HG03565 (cell line): ENCODE results near the gene CSDE1.
"Not testable (repeated sequence)": the region's sequence is repeated elsewhere in the genome, so short reads cannot be mapped to it uniquely, and the experiment has no call there.

Experiments
- ATAC-seq: cut with Tn5 transposase; IDR thresholded peaks from one replicate; pipeline ENCODE4 v1.9.1; 2021; ENCODE audit warnings: mild to moderate bottlenecking, moderate library complexity; ENCODE audit not compliant: unreplicated experiment

The CSDE1 gene

DNA sequence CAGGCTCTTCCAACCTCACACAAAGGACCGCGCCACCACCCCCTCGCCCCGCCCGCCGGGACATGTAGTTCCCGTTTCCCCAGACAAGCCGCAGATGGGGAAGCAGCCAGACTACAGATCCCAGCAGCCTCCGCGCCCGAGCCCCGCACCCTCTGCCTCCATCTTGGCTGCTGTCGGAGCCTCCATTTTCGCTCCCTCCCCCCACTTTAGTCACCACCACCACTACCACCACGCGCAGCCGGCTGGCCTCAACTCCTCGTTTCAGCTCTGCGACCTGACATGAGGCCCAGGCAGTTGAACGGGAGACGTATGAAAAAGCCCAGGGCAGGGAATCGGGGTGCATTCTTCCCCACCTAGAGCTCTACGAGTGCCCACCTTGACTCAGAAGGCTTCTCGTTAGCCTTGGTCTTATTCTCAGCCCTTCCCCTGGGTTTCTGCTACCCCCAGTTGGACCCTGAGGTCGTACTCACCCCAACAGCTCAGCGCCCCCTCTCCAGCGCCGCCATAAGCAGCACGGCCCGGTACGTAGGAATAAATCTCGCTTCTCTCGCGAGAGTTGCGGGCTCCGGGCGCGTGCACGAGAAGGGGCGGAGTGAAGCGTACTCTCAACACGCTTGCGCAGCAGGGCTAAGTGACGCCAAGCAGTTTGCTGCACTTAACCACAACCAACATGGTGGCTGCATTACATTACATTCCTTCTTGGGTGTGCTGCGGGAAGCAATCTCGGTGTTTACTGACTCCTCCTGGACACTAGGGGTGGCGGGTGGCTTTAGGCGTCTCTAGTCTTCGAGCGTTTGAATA is at the start of gene CSDE1:
TSS of gene CSDE1 (minus strand) at position 530 of the 801 bp plus-strand sequence. CDS start 18,094 bp downstream, outside the sequence.
- peak; percentile 67 for ATAC-seq

DNA sequence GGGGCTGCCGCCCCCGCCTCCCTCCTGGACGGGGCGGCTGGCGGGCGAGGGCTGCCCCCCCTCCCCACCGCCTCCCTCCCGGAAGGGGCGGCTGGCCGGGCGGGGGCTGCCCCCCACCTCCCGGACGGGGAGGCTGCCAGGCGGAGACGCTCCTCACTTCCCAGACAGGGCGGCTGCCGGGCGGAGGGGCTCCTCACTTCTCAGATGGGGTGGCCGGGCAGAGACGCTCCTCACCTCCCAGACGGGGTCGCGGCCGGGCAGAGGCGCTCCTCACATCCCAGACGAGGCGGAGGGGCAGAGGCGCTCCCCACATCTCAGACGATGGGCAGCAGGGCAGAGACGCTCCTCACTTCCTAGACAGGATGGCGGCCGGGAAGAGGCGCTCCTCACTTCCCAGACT is 46.7 kb upstream of the CSDE1 start:
- not testable (repeated sequence) for ATAC-seq

DNA sequence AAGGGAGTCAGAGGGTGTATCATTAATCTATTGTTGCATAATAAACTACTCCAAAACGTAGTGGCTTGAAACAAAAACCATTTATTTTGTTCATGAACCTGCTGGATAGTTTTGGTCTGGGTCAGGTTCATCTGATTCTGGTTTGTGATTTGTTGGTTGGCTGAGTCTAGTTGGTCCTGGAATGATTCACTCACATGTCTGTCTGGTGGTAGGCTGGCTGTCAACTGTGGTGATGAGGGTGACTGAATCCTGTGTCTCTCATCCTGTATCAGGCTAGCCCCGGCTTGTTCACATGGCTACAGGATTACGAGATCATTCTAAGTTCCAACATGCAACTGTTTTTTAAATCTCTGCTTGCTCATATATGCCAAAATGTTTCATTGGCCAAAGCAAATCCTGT is 45.2 kb upstream of the CSDE1 start:
- peak; percentile 65 for ATAC-seq

DNA sequence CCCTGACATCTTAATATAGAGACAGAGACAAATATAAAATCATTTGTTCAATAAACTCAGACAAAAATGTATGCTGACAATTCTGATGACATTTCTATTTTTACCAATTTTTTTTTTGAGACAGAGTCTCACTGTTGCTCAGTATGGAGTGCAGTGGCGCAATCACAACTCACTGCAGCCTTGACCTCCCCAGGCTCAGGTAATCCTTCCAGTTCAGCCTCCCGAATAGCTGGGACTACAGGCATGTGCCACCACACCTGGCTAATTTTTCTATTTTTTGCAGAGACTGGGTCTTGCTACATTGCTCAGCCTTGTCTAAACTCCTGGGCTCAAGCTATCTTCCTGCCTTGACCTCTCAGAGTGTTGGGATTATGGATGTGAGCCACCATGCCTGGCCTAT is 36.3 kb upstream of the CSDE1 start:
- no peak for ATAC-seq

DNA sequence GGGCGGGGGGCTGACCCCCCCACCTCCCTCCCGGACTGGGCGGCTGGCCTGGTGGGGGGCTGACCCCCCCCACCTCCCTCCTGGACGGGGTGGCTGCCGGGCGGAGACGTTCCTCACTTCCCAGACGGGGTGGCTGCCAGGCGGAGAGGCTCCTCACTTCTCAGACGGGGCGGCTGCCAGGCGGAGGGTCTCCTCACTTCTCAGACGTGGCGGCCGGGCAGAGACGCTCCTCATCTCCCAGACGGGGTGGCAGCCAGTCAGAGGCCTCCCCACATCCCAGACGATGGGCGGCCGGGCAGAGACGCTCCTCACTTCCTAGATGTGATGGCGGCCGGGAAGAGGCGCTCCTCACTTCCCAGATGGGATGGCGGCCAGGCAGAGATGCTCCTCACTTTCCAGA is 32.8 kb upstream of the CSDE1 start:
- not testable (repeated sequence) for ATAC-seq

DNA sequence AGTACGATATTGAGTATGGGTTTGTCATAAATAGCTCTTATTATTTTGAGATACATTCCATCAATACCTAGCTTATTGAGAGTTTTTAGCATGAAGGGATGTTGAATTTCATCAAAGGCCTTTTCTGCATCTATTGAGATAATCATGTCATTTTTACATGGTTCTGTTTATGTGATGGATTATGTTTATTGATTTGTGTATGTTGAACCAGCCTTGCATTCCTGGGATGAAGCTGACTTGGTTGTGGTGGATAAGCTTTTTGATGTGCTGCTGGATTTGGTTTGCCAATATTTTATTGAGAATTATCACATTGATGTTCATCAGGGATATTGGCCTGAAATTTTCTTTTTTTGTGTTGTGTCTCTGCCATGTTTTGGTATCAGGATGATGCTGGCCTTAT is 28.7 kb upstream of the CSDE1 start:
- ATAC-seq: not testable (repeated sequence)

DNA sequence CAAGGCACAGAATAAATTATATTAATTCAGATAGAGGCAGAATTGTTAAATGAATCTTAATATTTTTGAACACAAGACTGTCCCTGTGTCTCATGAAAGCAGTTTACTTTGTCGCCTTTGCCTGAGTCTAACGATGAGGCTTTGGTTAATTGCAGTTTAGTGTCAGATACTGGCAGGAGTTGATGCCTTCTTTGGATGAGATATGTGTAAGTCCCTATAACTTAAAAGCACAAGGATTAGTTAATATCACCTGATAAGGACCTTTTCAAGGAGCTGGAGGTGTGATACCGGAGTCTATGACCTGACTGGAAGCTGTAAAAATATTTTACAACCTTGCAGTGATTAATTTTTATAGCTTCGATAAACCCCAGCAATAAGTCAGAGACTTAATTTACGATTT is 24.7 kb upstream of the CSDE1 start:
- ATAC-seq: no peak

DNA sequence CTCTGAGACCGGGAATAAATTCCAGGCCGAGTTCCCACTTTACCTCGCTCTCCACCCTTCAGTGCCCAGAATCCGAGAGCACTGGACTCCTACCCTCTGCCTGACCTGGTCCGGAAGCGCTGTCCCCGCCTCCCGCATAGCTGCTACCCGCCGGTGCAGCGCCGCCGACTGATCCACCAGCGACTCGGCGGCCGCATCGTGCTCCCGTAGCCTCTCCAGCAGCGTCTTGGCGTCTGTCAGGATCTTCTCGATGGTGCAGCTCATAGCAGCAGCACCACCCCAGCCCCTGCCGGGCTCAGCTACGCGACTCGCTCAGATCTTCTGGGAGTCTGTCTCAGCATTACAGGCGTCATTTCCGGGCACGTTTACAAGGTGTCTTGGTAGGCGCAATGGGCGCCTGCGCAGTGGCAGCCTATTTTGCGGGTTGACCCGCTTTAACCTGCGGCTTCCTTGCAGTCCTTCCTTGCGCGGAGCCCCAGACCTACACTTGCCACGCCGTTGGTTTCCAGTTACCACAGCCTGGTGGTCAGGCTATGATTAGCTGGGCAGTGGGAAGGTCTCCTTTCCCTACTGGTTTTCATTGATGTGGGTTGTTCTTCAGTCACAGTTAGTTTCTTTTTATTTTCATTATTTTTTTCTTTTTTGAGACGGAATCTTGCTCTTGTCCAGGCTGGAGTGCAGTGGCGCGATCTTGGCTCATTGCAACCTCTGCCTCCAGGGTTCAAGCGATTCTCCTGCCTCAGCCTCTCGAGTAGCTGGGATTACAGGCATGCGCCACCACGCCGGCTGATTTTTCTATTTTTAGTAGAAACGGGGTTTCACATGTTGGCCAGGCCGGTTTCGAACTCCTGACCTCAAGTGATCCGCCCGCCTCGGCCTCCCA is 22.8 kb upstream of the CSDE1 start, which contains the start of gene SIKE1:
TSS of gene SIKE1 (minus strand) at position 342 of the 883 bp plus-strand sequence. CDS start at position 264, 78 bp downstream.
- peak; percentile 99 for ATAC-seq

DNA sequence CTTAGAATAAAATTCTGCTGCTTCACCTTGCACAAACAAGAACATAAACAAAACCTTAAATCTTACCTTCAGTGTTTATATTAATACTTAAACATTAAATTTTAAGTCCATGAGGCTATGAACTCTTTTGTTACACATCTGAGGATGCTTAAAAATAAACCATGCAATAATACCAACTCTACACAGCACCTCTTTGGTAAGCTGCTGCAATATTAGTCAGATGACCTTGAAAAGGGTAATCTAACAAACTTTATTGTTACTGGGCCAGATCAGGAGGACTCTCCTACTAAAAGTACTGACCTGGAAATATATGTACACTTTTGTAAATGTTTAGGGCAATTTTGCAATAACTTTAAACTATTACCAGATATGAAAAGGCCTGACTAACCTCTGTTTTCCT is 21.9 kb upstream of the CSDE1 start:
- no peak for ATAC-seq

DNA sequence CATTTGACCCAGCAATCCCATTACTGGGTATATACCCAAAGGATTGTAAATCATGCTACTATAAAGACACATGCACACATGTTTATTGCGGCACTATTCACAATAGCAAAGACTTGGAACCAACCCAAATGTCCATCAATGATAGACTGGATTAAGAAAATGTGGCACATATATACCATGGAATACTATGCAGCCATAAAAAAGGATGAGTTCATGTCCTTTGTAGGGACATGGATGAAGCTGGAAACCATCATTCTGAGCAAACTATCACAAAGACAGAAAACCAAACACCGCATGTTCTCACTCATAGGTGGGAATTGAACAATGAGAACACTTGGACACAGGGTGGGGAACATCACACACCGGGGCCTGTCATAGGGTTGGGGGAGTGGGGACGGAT is 18.9 kb upstream of the CSDE1 start:
- ATAC-seq: not testable (repeated sequence)

DNA sequence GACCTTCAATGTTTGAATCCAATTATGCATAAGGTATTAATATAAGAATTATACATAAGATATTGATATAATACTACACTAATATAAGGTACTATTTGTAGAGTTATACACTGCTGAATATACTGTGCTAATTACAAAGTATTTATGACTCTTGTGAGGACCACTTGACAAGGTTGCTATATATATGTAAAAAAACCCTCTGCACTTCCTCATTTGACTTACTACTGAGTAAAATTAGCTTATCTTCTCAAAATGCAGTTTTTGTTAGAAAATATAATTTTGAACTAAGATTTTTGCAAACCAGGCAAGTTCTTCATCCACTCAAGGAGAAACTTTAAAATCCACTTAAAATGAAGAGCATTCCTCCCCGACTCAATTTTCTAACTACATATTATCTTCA is 14.2 kb upstream of the CSDE1 start:
- ATAC-seq: no peak

DNA sequence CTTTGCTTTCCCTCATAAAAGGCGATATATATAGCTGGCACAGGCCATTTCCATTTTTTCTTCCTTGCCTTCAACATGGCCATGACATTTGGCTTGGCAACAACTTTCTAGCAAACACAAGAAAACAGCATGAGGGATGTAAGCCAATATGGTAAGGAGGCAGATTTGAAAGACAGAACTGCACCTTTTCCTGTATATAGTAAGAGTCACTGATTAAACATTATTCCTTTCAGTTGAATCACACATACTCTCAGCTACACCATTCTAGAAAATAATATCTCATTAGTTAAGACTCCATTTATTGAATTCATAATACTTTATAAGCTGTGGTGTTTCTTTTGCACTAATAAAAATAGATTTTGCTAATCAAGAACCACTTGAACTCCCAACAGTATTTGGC is 13.2 kb upstream of the CSDE1 start:
- no peak for ATAC-seq

DNA sequence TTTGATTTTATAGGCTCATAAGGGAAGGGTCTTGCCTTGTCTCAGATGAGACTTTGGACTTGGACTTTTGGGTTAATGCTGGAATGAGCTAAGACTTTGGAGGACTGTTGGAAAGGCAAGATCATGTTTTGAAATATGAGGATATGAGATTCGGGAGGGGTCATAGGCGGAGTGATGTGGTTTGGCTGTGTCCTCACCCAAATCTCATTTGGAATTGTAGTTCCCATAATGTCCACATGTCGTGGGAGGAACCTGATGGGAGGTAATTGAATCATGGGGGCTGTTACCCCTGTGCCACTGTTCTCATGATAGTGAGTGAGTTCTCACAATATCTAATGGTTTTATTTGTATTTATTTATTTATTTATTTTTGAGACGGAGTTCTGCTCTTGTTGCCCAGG is 6.9 kb upstream of the CSDE1 start:
- ATAC-seq: no peak

DNA sequence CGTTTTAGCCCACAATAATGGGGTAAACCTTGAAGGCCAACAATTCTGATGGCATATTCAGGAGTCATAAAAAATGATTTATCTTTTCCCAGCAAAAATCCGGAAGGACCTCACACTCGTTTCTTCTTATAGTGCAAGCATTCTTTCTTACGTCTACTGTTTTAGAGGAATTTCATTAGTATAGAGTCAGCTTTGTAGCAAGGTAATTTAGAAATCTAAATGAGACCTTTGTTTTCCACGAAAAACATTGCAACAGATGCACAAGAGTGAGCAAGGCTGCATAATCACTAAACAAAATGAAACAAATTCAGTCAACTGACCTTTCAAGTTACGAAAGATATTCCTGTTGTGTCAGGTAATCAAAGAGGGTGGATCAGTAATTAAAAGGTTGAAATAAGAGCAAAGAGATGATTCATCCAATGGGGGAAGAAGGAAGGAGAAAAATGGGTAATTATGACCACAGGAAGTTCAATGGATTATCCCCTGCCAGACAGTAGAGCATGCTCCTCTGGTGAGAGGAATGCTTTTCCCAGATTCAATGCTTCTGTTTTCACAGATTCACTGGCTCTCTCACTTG is 560 bp upstream of the CSDE1 start:
- ATAC-seq: no peak

DNA sequence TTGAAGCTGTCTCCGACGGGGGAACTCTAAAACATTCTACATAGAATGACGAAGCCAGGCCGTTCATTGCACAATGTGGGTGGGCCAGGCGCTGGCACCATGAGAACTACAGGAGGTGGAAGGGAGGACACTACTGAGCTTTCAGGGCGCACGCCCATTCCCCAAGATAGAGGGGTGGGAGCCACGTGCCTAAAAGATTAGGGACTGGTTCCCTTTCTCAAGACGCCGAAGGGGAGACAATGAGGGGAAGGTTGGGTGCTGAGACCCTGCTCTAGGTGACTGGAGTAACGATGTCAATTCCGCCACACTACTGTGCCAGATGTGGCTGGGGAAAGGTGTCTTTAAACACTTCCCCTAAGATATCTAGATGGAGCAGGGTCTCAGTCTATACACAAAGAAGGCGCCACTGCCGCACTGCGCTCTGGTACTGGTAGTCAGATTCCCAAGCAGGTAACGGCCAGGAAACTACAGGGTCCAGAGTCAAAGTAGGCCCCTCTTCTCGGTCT is 782 bp downstream of the CSDE1 start:
- no peak for ATAC-seq

DNA sequence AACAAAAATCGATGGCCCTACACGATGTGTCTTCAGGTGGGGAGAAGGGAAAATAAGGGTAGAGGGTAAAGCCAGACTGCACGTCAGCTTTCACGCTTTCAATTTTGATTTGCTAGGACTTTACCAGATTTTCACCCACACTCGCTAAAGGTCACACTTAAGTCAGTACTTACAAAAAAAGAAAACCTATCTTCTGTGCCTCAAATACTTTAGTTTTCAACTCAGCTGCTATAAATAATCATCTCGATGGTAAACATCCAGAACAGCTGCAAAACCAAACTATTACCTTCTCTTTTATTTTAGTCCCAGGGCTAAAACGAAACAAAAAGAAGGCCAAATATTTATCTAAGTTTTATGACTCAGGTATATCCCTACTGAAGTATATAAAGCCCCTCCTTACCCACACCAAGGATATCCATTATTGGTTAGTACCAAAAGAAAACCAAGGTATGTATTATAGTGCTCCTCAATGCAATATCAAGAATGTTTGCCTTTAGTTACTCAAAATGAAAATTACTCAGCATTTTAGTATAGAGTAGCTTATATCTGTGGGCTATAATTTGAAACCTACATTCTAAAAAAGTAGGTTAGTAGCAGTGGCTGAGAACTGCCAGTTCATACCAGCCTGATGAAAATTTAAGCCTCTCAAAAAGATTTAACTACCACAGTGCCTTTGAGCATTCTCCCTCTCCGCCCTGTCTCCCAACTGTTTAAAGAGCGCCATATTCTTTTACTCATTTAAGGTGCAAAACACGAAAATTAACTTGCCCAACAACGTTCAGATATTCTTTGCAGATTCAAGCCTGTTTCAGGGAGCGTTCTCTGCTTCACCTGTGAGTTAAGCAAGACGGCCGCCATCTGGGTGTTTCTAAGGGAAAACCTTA is 1.5 kb downstream of the CSDE1 start:
- peak; percentile 36 for ATAC-seq

DNA sequence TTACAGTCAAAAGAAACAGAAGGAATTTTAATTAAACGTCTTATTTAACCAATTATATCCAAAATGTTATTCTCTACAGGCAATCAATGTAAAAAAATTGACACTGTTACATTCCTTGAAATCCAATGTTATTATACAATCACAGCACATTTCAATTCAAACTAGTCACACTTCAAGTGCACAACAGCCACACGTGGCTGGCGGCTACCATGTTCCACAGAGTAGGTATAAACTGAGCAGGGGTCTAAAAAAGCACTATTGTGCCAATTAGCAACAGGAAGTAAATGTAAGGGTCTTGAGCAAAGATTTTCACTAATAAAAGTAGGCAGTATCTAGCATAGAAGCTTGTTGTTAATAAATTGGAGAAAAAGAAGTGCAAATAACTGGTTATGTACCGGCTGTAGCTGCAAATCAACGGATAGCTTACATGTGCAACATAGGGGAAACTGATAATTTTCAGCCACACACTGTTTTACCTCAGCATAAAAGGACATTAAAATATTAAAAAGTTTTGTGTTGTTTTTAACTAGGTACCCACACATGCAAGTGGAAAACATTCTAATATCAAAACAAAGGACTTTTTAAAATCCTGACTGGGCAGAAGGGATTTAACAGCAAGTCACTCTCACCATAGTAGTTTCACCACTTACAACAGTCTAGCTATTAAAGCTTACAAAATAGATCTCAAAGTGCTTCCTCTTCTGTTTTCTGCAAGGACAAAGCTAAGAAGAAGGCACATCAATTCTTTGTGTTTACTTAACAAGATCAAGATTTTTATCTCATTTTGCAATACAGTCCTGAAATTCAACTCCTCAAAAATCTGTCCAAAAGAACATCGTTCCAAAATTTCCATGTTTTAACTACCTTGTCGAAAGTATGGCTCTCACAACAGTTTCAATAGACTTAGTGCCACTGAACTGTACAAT is 2.5 kb downstream of the CSDE1 start:
- no peak for ATAC-seq

DNA sequence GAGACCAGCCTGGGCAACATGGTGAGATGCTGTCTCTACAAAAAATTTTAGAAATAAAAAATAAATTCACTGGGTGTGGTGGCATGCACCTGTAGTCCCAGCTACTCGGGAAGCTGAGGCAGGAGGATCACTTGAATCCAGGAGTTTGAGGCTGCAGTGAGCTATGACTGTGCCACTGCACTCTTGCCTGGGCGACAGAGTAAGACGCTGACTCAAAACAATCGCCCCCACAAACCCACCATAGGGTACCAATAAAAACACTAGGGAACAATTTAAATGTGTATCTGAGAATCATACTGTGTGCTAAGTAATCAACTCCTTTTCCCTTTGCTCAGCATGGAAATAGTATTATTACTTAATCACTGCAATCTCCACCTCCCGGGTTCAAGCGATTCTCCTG is 4.1 kb downstream of the CSDE1 start:
- not testable (repeated sequence) for ATAC-seq

DNA sequence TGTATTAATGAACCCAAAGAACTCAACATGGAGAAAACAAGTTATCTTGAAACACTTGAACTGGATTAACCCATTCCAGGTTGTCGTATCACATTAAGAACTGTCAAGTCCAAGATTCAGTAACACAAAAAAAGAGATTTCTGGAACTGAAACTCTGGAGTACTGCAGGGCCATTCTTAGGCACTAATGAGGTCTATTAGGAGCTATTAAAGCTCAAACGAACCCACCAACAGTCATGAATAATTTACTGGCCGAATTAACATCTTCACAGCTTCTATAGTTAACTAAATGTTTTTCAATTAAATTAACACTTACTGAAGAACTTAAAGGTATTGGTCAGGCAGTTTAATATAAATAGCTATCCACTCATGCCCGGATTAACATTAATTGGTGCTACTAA is 4.6 kb downstream of the CSDE1 start:
- no peak for ATAC-seq
